Measurements from ENCODE around the gene ACTL8.

The ACTL8 gene

GRCh38 chr1:17851056-17851455 lies 95.9 kb downstream of the ACTL8 start:
- no peak for DNase-seq

GRCh38 chr1:17852383-17852782 lies 97.2 kb downstream of the ACTL8 start:
- DNase-seq: no peak

- no peak for DNase-seq
Observed at GRCh38 chr1:17853241-17853935, 98.3 kb downstream of the ACTL8 start.

- no peak for DNase-seq
Observed at GRCh38 chr1:17856496-17857108, 101.5 kb downstream of the ACTL8 start.

DNA sequence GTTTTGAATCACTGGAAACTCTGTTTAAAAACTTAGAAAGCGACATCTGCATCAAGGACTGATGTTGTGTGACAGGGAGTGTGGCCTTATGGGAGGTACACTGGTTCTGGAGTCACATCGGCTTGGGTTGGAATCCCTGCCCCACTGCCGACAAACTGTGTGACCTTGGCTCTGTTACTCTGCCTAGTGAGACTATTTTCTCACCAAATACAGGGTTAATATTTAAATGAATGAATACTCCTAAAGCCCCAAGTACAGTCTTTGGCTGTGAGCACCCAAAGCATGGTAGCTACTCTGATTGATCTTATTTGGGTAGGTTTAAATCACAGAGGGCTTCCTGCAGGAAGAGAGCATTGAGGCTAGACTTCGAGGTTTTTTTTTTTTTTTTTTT lies 102.0 kb downstream of the ACTL8 start:
- DNase-seq: no peak

- no peak for DNase-seq
Observed at GRCh38 chr1:17857996-17858395, 102.9 kb downstream of the ACTL8 start.

DNA sequence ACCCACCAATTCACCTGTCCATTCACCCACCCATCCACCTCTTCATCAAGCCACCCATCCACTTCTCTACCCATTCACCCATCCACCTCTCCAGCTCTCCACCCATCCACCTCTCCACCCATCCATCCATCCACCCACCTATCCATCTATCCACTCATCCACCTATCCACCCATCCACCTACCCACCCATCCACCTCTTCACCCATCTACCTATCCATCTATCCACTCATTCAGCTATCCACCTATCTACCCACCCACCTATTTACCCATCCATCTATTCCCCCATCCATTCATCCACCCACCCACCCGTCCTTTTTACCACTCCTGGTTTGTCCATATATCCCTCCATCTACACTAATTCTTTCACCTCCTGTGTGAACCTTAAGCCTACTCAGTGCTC lies 105.7 kb downstream of the ACTL8 start:
- DNase-seq: no peak

DNA sequence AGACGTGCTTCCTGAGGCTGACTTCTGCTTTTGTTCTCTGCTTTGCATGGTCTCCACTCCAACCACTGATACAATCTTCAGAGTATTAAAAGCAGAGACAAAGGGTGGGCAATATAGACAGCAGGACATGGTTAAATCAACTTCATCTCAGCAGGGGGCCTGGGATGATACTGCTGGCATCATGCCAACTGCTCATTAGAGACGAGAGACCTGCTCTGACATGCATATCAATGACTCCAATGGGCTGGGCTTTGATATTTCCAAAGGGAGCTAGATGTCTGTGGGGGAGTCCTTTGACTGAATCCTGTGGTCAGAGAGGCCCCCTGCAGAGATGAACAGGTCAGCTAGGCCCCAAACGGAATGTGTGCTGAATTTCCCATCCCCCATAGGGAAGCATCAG lies 106.6 kb downstream of the ACTL8 start:
- DNase-seq: peak; percentile 61

GRCh38 chr1:17862121-17862520 lies 107.0 kb downstream of the ACTL8 start:
- DNase-seq: no peak

DNA sequence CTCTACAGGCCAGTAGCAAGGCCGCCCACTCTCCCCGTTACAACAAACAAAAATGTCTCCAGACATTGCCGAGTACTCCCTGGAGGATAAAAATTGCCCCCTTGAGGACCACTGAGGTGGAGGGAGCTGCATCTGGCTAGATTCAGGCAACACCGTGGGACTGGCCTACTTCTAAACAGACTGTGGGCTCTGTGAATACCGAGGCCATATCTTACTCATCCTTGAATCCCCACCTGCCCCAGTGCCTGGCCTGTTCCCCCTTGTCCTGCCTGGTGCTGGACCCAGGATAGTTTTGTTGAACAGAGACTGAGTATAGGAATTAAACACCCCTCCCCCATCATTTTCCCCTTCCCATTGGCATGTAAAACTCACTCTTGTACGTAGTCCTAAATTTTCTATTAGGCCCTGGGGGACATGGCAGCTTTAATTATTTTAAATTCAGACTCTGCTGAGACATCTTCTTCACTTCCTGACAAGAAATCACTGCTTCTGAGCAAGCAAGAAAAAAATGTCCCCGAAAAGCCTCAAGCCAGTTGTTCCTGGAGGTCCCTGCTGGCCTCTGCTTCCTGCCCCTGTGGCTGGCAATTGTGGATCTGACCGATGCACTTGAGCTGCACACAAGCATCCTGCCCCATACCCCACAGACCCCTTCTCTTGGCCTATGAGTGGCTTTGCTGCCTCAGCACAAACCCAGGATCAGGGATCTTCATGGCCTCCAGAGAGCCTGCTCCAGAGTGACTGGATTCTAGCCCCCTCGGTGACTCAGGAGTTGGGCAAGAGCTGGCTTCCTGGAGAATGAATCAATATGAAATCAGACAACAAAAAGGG lies 111.0 kb downstream of the ACTL8 start:
- DNase-seq: no peak

GRCh38 chr1:17866740-17867029 lies 111.6 kb downstream of the ACTL8 start:
- no peak for DNase-seq

GRCh38 chr1:17867470-17867869 lies 112.3 kb downstream of the ACTL8 start:
- DNase-seq: no peak

- no peak for DNase-seq
Observed at GRCh38 chr1:17869815-17870214, 114.7 kb downstream of the ACTL8 start.

DNA sequence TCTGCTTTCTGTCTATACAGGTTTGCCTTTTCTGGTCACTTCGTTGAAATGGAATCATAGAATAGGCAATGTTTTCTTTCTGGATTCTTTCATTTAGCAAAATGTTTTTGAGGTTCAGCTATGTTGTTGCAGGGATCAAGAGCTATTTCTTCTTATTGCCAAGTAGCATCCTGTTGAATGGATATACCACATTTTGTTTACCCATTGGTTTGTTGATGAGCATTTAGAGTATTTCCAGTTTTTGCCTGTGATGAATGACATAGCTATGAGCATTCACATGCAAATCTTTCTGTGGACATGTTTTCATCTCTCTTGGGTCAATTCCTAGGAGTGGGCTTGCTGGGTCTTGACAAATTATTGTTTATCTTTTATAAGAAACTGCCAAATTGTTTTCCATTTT lies 115.5 kb downstream of the ACTL8 start:
- no peak for DNase-seq

DNA sequence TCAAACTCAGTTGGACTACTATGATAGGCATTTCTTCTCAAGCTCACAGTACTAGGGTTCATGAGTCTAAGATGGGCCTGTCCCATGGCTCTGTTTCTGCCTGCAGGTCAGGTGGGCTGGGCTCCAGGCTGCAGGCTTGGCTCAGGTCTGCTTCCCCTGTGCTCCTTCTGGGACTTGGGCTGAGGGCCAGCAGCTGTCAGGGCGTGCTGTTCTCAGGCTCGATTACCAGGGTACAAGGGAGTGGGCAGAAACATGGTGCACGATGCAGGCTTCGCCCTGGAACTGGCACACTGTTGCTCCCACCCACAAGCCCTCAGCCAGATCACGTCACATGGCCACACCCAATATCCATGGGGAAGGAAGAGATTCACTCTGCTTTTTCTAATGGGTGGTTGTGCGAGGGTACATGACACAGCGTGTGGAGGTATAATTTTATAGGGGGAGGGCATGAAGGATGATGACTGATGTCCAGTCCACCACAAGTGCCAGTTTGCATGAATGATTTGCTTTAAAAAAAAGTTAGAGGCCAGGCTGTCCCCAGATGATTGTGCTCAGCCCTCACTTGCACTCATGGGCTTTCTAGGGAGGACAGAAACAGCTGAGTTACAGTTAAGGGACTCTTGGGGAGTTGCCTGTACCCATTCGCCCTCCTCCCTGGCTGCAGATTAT lies 118.0 kb downstream of the ACTL8 start:
- DNase-seq: no peak

DNA sequence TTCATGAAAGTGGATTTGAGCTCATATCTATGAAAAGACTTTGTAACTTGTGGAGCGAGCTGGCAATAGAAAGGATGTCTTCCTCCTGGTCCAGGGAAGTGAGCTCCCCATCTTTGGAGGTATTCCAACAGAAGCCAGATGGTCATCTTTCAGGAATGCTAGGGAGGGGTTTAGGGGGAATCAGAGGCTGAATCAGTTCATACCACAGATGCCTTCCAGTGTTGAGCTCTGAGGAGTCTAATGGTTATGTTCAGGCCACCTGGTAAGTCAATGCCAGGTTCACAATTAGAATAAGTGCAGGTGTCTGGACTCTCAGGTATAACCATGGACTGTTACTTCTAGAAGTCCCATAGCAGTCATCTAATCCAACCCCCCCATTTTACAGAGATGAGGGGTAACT lies 119.1 kb downstream of the ACTL8 start:
- DNase-seq: no peak

- no peak for DNase-seq
Observed at GRCh38 chr1:17874710-17875109, 119.6 kb downstream of the ACTL8 start.

DNA sequence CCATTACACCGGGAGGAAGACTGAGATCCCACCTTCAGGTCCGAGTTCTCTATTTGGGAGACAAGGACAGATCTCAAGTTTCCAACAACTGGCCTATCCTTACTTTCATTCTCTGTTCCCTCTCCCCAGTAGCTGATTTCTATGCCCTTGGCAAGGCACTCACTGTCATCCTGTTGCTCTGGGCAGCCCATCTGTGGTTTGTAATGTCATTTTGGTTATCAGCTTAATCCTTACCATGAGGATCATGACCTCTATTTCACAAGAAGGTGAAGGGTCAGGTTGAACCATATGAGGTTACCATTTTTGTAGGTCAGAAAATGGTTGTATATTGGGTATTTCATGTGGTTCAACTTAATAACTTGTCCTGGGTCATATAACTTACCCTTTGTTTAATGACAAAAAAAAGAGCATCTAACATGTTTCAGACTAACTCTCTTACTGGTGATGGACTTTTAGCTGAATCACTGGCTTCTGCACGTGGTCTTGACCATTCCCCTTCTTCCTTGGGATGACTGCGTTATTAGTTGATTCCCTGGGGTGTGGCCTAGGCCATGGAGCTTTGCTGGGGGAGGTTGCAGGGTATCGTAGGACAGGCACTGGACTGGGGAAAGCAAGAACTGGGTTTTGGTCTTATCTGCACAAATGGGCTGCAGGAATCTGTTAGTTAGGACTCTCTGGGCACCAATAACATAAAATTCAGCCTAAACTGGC lies 120.2 kb downstream of the ACTL8 start:
- DNase-seq: no peak

GRCh38 chr1:17875882-17876280 lies 120.7 kb downstream of the ACTL8 start:
- no peak for DNase-seq

All from NCI-H524 treated with DMSO at 0.1 percent for 48 hours (cell line).